Adrenal gland (tissue), 12 donors: ENCODE results near the gene SH3PXD2B. TPM values are rescaled to one million over a fixed set of nuclear protein-coding genes. Genes with fewer than 3 reads are reported as not detected.

Experiments used
- DNase-seq, 7 donors: peaks; one replicate each; pipeline ENCODE4 v3.0.0-alpha.2; 2019 to 2020
- H3K27ac ChIP-seq, 5 donors: fragments of 200-600 bp; sonication (generic) in 4 of 5; 1 replicate in 3 of 5; 2 replicates in 2 of 5; pipeline versions ENCODE4 v1.5.1 to v1.8.0; 2016 to 2020; ENCODE audit warnings: mild to moderate bottlenecking in 1 of 5
- H3K27me3 ChIP-seq: fragments of 200-600 bp; 2 replicates; pipeline ENCODE4 v1.8.0; 2021
- H3K36me3 ChIP-seq, 2 donors: fragments of 200-600 bp; replicated peaks in 1 of 2; 1 replicate in 1 of 2; 2 replicates in 1 of 2; pipeline versions ENCODE4 v1.5.1 to v1.8.0; 2018 to 2022
- H3K4me1 ChIP-seq, 2 donors: fragments of 200-600 bp; replicated peaks in 1 of 2; 1 replicate in 1 of 2; 2 replicates in 1 of 2; pipeline versions ENCODE4 v1.5.1 to v1.8.0; 2018 to 2021
- H3K4me3 ChIP-seq, 4 donors: fragments of 200-600 bp; sonication (generic) in 3 of 4; one replicate each; pipeline ENCODE4 v1.5.1; 2016 to 2018
- H3K9me3 ChIP-seq, 3 donors: fragments of 200-600 bp; sonication (generic) in 1 of 3; replicated peaks in 1 of 3; 1 replicate in 2 of 3; 2 replicates in 1 of 3; pipeline versions ENCODE4 v1.5.1 to v1.8.0; 2016 to 2021
- POLR2A ChIP-seq, 2 donors: fragments of 450-650 bp; IDR thresholded peaks; one replicate each; pipeline ENCODE4 v1.6.1; 2017; ENCODE audit warnings: antibody characterized with exemption in 2 of 2, mild to moderate bottlenecking in 2 of 2, moderate library complexity in 1 of 2
- WGBS, 4 donors: extraction: QIAGEN DNeasy Blood & Tissue Kit in 2 of 4; methylation state at CpG; one replicate each; pipeline versions ENCODE4 v1.1.5 to v1.1.7; 2013 to 2017; 5-methylcytosine and 5-hydroxymethylcytosine counted together
- intact Hi-C, 2 donors: fragments of 100-400 bp; cut with DNase I; formaldehyde crosslinking; loops; one replicate each; pipeline versions ENCODE4 v1.14.1 to v1.15.0; 2022 to 2023
- polyA plus RNA-seq, 3 donors: library from polyadenylated mRNA; stranded (reverse); fragments of 200-250 nt in 2 of 3; fragments of 350-450 nt in 1 of 3; fragmentation: Illumina TruSeq in 1 of 3; extraction: RNeasy Lipid Tissue Mini Kit (QIAGEN cat#74804) in 1 of 3; gene quantifications; one replicate each; pipeline ENCODE4 v1.2.3, GENCODE V29; 2013 to 2014
- total RNA-seq, 9 donors: library from RNA; depleted of rRNA in 4 of 9; stranded (reverse); fragments of >200 nt in 4 of 9; fragments of 120-200 nt in 1 of 9; fragmentation: NEBNext Ultra II Directional in 1 of 9; extraction: Animal tissue kit (Norgen Biotek cat#: 25700) in 1 of 9; gene quantifications; one replicate each; pipeline versions ENCODE4 v1.1.0 to v1.2.4, GENCODE V29; 2013 to 2023
- TF ChIP-seq, protein P1 (sequence below), 6 experiments: fragments of 450-650 bp in 4 of 6; fragments of 200-600 bp in 2 of 6; sonication (generic) in 1 of 6; IDR thresholded peaks; 1 replicate in 5 of 6; 2 replicates in 1 of 6; pipeline versions ENCODE4 v1.5.1 to v1.8.0; 2016 to 2021; ENCODE audit warnings: antibody characterized with exemption in 6 of 6, mild to moderate bottlenecking in 2 of 6, moderate library complexity in 1 of 6
- donor health status: healthy with polysubstance abuse.
- donor health status: Bipolar disorder and iron deficiency.
- donor health status: DM: yes; HTN: yes; CAD: no.
- donor health status: DM: no; HTN: no; CAD: no.
- donor health status: DM: no; HTN: no; CAD: no.
- donor health status: DM: yes; HTN: yes; CAD: no.

Gene SH3PXD2B
- total and polyA plus RNA-seq, 12 donors = 15.2 to 111 (median 51.5) TPM

DNA sequence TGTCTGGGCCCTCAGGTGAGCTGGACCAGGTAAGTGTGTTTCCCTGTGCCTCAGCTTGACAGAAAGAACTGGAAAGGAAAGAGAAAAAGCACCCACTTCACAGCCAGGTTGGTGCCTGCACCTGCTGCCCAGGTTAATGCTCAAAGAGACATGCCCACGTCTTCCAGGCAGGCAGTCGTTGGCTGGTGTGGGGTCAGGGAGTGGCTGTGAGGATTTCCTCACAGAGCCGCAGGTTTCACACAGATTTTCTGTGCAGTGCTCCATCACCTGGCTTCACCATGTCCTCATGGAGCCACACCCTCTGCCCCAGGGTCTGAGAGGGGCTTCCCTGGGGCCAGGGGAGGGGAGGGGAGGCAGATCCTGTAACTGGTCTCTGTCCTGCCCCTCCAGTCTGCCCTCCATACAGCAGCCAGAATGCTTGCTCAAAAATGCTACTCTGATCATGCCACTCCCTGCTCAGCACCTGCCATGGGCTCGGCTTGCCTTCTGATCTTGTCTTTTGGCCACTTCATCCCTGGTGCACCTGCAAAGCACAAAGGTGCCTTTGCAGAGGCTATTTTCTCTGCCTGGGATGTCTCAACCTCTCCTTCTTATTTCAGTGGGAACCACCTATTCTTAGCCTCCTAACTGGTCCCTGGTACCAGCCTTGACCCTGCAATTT, 88.2 kb downstream of the SH3PXD2B start:
- intact Hi-C loops = no loop called here
- Histone ChIP-seq H3K36me3 (peaks cover 0 to 22% of the 10 kb centered on the region in 2 donors), H3K27ac (no peak overlapping the region), H3K4me1 (no peaks in the 10 kb centered on the region), H3K9me3 (peaks cover 0 to 5% (median 0%) of the 10 kb centered on the region in 3 donors), H3K27me3 (no peaks in the 10 kb centered on the region), H3K4me3 (no peak overlapping the region)
- TF ChIP-seq, protein P1, sequence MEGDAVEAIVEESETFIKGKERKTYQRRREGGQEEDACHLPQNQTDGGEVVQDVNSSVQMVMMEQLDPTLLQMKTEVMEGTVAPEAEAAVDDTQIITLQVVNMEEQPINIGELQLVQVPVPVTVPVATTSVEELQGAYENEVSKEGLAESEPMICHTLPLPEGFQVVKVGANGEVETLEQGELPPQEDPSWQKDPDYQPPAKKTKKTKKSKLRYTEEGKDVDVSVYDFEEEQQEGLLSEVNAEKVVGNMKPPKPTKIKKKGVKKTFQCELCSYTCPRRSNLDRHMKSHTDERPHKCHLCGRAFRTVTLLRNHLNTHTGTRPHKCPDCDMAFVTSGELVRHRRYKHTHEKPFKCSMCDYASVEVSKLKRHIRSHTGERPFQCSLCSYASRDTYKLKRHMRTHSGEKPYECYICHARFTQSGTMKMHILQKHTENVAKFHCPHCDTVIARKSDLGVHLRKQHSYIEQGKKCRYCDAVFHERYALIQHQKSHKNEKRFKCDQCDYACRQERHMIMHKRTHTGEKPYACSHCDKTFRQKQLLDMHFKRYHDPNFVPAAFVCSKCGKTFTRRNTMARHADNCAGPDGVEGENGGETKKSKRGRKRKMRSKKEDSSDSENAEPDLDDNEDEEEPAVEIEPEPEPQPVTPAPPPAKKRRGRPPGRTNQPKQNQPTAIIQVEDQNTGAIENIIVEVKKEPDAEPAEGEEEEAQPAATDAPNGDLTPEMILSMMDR (IDR thresholded peaks at IDR 0.05) = no peak
- no peak for TF ChIP-seq POLR2A (IDR thresholded peaks at IDR 0.05)
- no peak for DNase-seq
- 91 to 100% (median 96%) methylated on average over 3 to 4 of the region's 4 CpGs for WGBS, 4 donors

GRCh38 chr5:172364773-172365172, 89.6 kb downstream of the SH3PXD2B start:
- H3K27me3 ChIP-seq = no peaks in the 10 kb centered on the region
- DNase-seq = peak in 1 of 7 donors; percentile 26
- 84 to 93% (median 86%) methylated on average over 2 of the region's 2 CpGs for WGBS, 4 donors
- no peak overlapping the region for H3K27ac ChIP-seq
- no peaks in the 10 kb centered on the region for H3K4me1 ChIP-seq
- intact Hi-C loops = no loop called here
- TF ChIP-seq POLR2A (IDR thresholded peaks at IDR 0.05) = no peak
- TF ChIP-seq, protein P1 (IDR thresholded peaks at IDR 0.05) = no peak
- no peak overlapping the region for H3K4me3 ChIP-seq
- no peaks in the 10 kb centered on the region for H3K9me3 ChIP-seq
- peaks cover 0 to 34% of the 10 kb centered on the region in 2 donors for H3K36me3 ChIP-seq

- H3K27ac ChIP-seq = no peak overlapping the region
- 94 to 97% (median 95%) methylated on average over 4 of the region's 4 CpGs for WGBS, 4 donors
- H3K4me3 ChIP-seq = no peak overlapping the region
- intact Hi-C loops = no loop called here
- H3K9me3 ChIP-seq = no peaks in the 10 kb centered on the region
- no peak for TF ChIP-seq POLR2A (IDR thresholded peaks at IDR 0.05)
- TF ChIP-seq, protein P1 (IDR thresholded peaks at IDR 0.05) = no peak
- no peak for DNase-seq
- no peaks in the 10 kb centered on the region for H3K27me3 ChIP-seq
- H3K36me3 ChIP-seq = peaks cover 0 to 54% of the 10 kb centered on the region in 2 donors
- no peaks in the 10 kb centered on the region for H3K4me1 ChIP-seq
These were observed 91.6 kb downstream of the SH3PXD2B start for GRCh38 chr5:172362755-172363154.

DNA sequence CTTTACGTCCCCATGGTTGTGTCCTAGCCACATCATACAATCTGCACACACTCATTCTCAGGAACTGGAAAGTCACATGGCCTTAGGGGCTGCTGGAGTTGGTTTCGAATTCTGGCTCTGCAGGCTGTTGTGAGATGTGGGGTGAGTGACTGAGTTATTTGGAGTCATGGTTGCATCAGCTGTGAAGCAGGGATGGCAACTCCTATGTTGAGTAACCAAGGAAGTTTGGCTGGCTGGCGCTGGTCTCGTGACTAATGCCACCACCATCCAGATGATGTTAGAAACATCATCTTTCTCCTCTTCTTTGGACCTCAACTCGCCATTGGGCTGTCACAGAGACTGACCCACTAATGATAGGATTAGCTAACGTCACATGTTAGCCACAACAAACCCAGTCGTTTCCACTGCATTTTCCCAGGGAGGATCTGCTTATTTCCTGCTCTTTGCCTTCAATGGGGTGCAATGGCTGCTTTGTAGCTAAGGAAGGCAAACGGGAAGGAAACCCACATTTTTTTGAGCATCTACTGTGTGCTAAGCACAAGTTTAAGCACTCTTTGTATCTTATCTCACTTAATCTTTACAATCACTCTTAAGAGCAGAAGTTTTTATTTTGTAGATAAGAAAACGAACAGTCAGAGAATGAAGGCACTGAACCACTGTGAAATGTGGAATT, 92.6 kb downstream of the SH3PXD2B start:
- Histone ChIP-seq H3K27ac (peak overlapping the region in 2 of 5 donors; percentile 3 to 35), H3K4me3 (no peak overlapping the region), H3K27me3 (no peaks in the 10 kb centered on the region), H3K36me3 (peaks cover 0 to 63% of the 10 kb centered on the region in 2 donors), H3K4me1 (no peaks in the 10 kb centered on the region), H3K9me3 (no peaks in the 10 kb centered on the region)
- intact Hi-C loops = no loop called here
- 55 to 77% (median 74%) methylated on average over 9 of the region's 9 CpGs for WGBS, 4 donors
- DNase-seq = peak in 6 of 7 donors; percentile 50 to 86 (median 80)
- TF ChIP-seq, protein P1 (IDR thresholded peaks at IDR 0.05) = no peak
- TF ChIP-seq POLR2A (IDR thresholded peaks at IDR 0.05) = no peak
